K562 (cell line): Measurements from ENCODE around the gene C1RL. TPM values are rescaled to one million over a fixed set of nuclear protein-coding genes. Genes with fewer than 3 reads are reported as not detected.

ENCODE experiments used
- CAMTA2 ChIP-seq: fragments of 250-450 bp; sonication (Bioruptor Pico); conservative IDR thresholded peaks from 2 replicates; pipeline ENCODE4 v1.5.1; 2022
- FOSL1 ChIP-seq: fragments of 200-800 bp; sonication (Bioruptor generic); conservative IDR thresholded peaks from 2 replicates; pipeline ENCODE4 v1.6.1; 2016; ENCODE audit warnings: missing genetic modification characterization, missing compliant biosample characterization
- FOXK2 ChIP-seq, 2 experiments: fragments of 450-650 bp; IDR thresholded peaks in 1 of 2; conservative IDR thresholded peaks in 1 of 2; 2 replicates each; pipeline ENCODE4 v1.6.1; 2016; ENCODE audit warnings: low read depth in 2 of 2, mild to moderate bottlenecking in 1 of 2
- IFI16 ChIP-seq: fragments of 250-450 bp; sonication (Bioruptor Pico); IDR thresholded peaks from 2 replicates; pipeline ENCODE4 v2.1.2; 2022; ENCODE audit warnings: mild to moderate bottlenecking, inconsistent platforms
- JUNB ChIP-seq: fragments of 450-650 bp; formaldehyde crosslinking; conservative IDR thresholded peaks from 2 replicates; pipeline ENCODE4 v1.4.0; 2020; ENCODE audit warnings: mild to moderate bottlenecking
- JUND ChIP-seq, 2 experiments: IDR thresholded peaks; 2 replicates in 1 of 2; 3 replicates in 1 of 2; pipeline ENCODE4 v1.6.1; 2011; ENCODE audit warnings: borderline replicate concordance in 2 of 2, low read depth in 2 of 2, low read length in 2 of 2, improper control_type of control experiment in 1 of 2, missing biosample characterization in 1 of 2, missing genetic modification characterization in 1 of 2, missing genetic modification reagents in 1 of 2
- L3MBTL2 ChIP-seq: fragments of 450-650 bp; IDR thresholded peaks from 2 replicates; pipeline ENCODE4 v1.6.1; 2016; ENCODE audit warnings: mild to moderate bottlenecking, moderate library complexity
- MAFG ChIP-seq: fragments of 450-650 bp; conservative IDR thresholded peaks from 2 replicates; pipeline ENCODE4 v1.6.1; 2016; ENCODE audit warnings: missing genetic modification characterization, missing compliant biosample characterization
- MCM7 ChIP-seq, 2 experiments: fragments of 450-650 bp; IDR thresholded peaks; 2 replicates each; pipeline ENCODE4 v1.6.1; 2016 to 2018
- NFATC3 ChIP-seq: fragments of 450-650 bp; IDR thresholded peaks from 2 replicates; pipeline ENCODE4 v1.6.1; 2017; ENCODE audit warnings: mild to moderate bottlenecking
- PRDM10 ChIP-seq: fragments of 450-650 bp; IDR thresholded peaks from 2 replicates; pipeline ENCODE4 v1.6.1; 2018; ENCODE audit not compliant: partially characterized antibody
- RBFOX2 ChIP-seq: fragments of 200-400 bp; formaldehyde crosslinking; IDR thresholded peaks from 2 replicates; pipeline ENCODE4 v1.6.1; 2017; ENCODE audit warnings: low read depth, mild to moderate bottlenecking, low read length, moderate library complexity
- SREBF1 ChIP-seq: fragments of 150-350 bp; IDR thresholded peaks from 2 replicates; pipeline ENCODE4 v1.6.1; 2014; ENCODE audit warnings: antibody characterized with exemption, low read depth, low read length, borderline replicate concordance
- SRSF9 ChIP-seq: fragments of 200-400 bp; formaldehyde crosslinking; IDR thresholded peaks from 2 replicates; pipeline ENCODE4 v1.6.1; 2017; ENCODE audit warnings: low read depth, low read length, borderline replicate concordance
- TAF15 ChIP-seq: fragments of 200-400 bp; formaldehyde crosslinking; IDR thresholded peaks from 2 replicates; pipeline ENCODE4 v1.6.1; 2017; ENCODE audit warnings: mild to moderate bottlenecking, low read depth, low read length, moderate library complexity
- TGIF2 ChIP-seq: sonication (generic); formaldehyde crosslinking; IDR thresholded peaks from 2 replicates; pipeline ENCODE4 v1.8.1; 2022; ENCODE audit warnings: mild to moderate bottlenecking, missing genetic modification reagents, moderate library complexity
- ZNF146 ChIP-seq: IDR thresholded peaks from one replicate; pipeline ENCODE4 v1.6.1; 2018; ENCODE audit warnings: missing compliant biosample characterization; ENCODE audit not compliant: unreplicated experiment
- ZNF263 ChIP-seq: sonication (generic); formaldehyde crosslinking; IDR thresholded peaks from 2 replicates; pipeline ENCODE4 v1.8.0; 2022; ENCODE audit warnings: mild to moderate bottlenecking, missing genetic modification reagents, borderline replicate concordance
- polyA plus RNA-seq, 8 experiments: library from polyadenylated mRNA; depleted of rRNA in 4 of 8; stranded (reverse) in 5 of 8; unstranded in 3 of 8; fragments of >200 nt; fragmentation: Nextera tagmentation in 2 of 8; fragmentation: Illumina TruSeq in 1 of 8; extraction: Ambion mirVana in 2 of 8; extraction: Trizol in 1 of 8; gene quantifications; 2 replicates each; pipeline versions ENCODE4 v1.2.1 to v1.2.3, GENCODE V29; 2011 to 2014; ENCODE audit warnings: inconsistent platforms in 1 of 8, missing spikeins in 1 of 8
- total RNA-seq, 7 experiments: library from RNA; depleted of rRNA in 6 of 7; stranded (reverse); fragments of >200 nt in 6 of 7; fragmentation: Illumina TruSeq in 2 of 7; extraction: Trizol in 2 of 7; gene quantifications; 2 replicates each; pipeline versions ENCODE4 v1.2.1 to v1.2.3, GENCODE V29; 2011 to 2021; ENCODE audit warnings: low replicate concordance in 1 of 7
- TF ChIP-seq, protein P1 (sequence below): sonication (generic); formaldehyde crosslinking; IDR thresholded peaks from 2 replicates; pipeline ENCODE4 v1.8.0; 2022; ENCODE audit warnings: mild to moderate bottlenecking, missing genetic modification reagents
- TF ChIP-seq, protein P2 (sequence below): fragments of 450-650 bp; formaldehyde crosslinking; IDR thresholded peaks from 2 replicates; pipeline ENCODE4 v1.4.0; 2022; ENCODE audit warnings: missing genetic modification characterization
- TF ChIP-seq, protein P3 (sequence below): fragments of 450-650 bp; IDR thresholded peaks from 2 replicates; pipeline ENCODE4 v1.6.1; 2016; ENCODE audit warnings: antibody characterized with exemption

The C1RL gene
- total and polyA plus RNA-seq, 9 of the 15 experiments (the other 6 are each of a cell fraction or from before 2014, with no cell fraction given): 1.4 to 10.7 (median 8.0) TPM

DNA sequence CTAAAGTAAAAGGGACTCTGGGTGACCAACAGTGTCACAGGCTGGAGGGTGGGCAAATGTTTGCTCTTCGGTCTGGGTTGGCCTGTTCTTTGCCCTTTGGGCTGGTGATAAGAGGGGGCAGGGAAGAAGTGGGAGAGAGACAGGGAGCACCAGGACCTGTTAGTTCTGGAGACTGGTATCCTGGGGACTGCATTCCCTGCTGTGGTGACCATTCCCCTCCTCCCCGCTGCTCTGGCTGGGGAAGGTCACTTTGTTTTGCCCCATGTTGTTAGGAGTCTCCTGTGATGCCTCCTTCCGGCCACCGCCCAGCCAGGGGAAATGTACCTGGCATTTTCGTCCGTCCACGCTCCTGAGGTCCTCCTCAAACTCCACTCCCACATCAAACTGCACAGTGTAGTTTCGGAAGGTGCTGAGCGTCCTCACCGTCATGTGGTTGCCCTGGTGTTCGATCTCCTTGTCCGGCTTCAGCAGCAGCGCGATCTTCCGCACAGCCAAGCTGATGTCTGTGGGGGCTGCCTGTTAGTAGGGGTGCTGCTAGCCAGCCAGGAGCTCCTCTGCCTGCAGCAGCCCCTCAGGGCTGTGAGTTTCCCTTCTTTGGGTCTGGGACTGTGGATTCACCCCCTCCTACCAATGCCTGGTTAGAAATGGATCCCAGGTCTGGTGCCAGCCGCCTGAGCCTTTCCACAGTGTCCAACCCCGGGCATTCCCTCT lies 19.1 kb upstream of the C1RL start (continued):
- TF ChIP-seq, protein P1, sequence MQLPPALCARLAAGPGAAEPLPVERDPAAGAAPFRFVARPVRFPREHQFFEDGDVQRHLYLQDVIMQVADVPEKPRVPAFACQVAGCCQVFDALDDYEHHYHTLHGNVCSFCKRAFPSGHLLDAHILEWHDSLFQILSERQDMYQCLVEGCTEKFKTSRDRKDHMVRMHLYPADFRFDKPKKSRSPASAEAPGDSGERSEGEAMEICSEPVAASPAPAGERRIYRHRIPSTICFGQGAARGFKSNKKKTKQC (CRISPR knock-in tag): no peak
- TF ChIP-seq ZNF146 (CRISPR knock-in tag) (no peak), TGIF2 (CRISPR knock-in tag) (no peak), L3MBTL2 (0 out of 2 replicates have a peak, but pooled peaks have one; percentile 11), RBFOX2 (peak; percentile 50; the same call in 1 of the 2 replicates), JUND (IDR thresholded peaks at IDR 0.05; ENCODE audit: borderline replicate concordance, low read depth, low read length) (no peak), JUND (tag; IDR thresholded peaks at IDR 0.05; ENCODE audit: borderline replicate concordance, low read depth, low read length) (no peak), IFI16 (CRISPR knock-in tag) (no peak), MCM7 (IDR thresholded peaks at IDR 0.05) (no peak), SRSF9 (no peak), SREBF1 (no peak), CAMTA2 (CRISPR knock-in tag) (no peak), PRDM10 (peak; percentile 36), MAFG (tag) (no peak), FOSL1 (no peak), JUNB (CRISPR knock-in tag) (no peak), TAF15 (no peak), NFATC3 (no peak), ZNF263 (CRISPR knock-in tag) (peak; percentile 46; the same call in 1 of the 2 replicates), FOXK2 (conservative IDR thresholded peaks at IDR 0.05 in 1 of 2, IDR thresholded peaks at IDR 0.05 in 1 of 2; ENCODE audit: low read depth in 2 of 2) (peak in 1 of 2 experiments; percentile 12; a peak in 1 of 4 replicates)
- TF ChIP-seq, protein P2, sequence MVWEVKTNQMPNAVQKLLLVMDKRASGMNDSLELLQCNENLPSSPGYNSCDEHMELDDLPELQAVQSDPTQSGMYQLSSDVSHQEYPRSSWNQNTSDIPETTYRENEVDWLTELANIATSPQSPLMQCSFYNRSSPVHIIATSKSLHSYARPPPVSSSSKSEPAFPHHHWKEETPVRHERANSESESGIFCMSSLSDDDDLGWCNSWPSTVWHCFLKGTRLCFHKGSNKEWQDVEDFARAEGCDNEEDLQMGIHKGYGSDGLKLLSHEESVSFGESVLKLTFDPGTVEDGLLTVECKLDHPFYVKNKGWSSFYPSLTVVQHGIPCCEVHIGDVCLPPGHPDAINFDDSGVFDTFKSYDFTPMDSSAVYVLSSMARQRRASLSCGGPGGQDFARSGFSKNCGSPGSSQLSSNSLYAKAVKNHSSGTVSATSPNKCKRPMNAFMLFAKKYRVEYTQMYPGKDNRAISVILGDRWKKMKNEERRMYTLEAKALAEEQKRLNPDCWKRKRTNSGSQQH (CRISPR knock-in tag): no peak
- TF ChIP-seq, protein P3, sequence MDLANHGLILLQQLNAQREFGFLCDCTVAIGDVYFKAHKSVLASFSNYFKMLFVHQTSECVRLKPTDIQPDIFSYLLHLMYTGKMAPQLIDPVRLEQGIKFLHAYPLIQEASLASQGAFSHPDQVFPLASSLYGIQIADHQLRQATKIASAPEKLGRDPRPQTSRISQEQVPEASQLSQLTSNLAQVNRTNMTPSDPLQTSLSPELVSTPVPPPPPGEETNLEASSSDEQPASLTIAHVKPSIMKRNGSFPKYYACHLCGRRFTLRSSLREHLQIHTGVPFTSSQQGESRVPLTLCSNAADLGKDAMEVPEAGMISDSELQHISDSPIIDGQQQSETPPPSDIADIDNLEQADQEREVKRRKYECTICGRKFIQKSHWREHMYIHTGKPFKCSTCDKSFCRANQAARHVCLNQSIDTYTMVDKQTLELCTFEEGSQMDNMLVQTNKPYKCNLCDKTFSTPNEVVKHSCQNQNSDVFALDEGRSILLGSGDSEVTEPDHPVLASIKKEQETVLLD: no peak
